Measurements from ENCODE around the gene SUSD6.

The SUSD6 gene

GRCh38 chr14:69611172-69612013, at the start of gene SUSD6:
SUSD6 (plus strand) TSS chr14:69611596; CDS start chr14:69658593, 46,997 bp downstream.
- peak; percentile 79 to 86 for DNase-seq (ENCODE audit: low read depth in 2 of 2)

- DNase-seq (ENCODE audit: low read depth in 2 of 2) = no peak
These were observed 49.5 kb upstream of the SUSD6 start for GRCh38 chr14:69561893-69562292.

- no peak for DNase-seq (ENCODE audit: low read depth in 2 of 2)
These were observed 43.8 kb upstream of the SUSD6 start for GRCh38 chr14:69567563-69567962.

GRCh38 chr14:69569859-69570258, 41.5 kb upstream of the SUSD6 start:
- DNase-seq (ENCODE audit: low read depth in 2 of 2) = no peak

- DNase-seq (ENCODE audit: low read depth in 2 of 2) = no peak
These were observed 40.5 kb upstream of the SUSD6 start for GRCh38 chr14:69570836-69571330.

GRCh38 chr14:69571449-69572029, 39.9 kb upstream of the SUSD6 start:
- DNase-seq (ENCODE audit: low read depth in 2 of 2) = no peak

- peak in 1 of 2 donors; percentile 11 for DNase-seq (ENCODE audit: low read depth in 2 of 2)
These were observed 39.2 kb upstream of the SUSD6 start for GRCh38 chr14:69572030-69572840.

GRCh38 chr14:69572841-69573135, 38.6 kb upstream of the SUSD6 start:
- DNase-seq (ENCODE audit: low read depth in 2 of 2) = no peak

GRCh38 chr14:69573205-69573830, 38.1 kb upstream of the SUSD6 start:
- DNase-seq (ENCODE audit: low read depth in 2 of 2) = no peak

- DNase-seq (ENCODE audit: low read depth in 2 of 2) = no peak
These were observed 37.5 kb upstream of the SUSD6 start for GRCh38 chr14:69573831-69574262.

- DNase-seq (ENCODE audit: low read depth in 2 of 2) = peak; percentile 70 to 74
These were observed 37.0 kb upstream of the SUSD6 start, which contains the start of gene CCDC177 for GRCh38 chr14:69574263-69574953. CCDC177 (minus strand) TSS chr14:69574871; CDS start chr14:69573622, 1,249 bp downstream.

GRCh38 chr14:69574954-69575295, 36.5 kb upstream of the SUSD6 start:
- no peak for DNase-seq (ENCODE audit: low read depth in 2 of 2)

GRCh38 chr14:69579476-69579875, 31.9 kb upstream of the SUSD6 start:
- no peak for DNase-seq (ENCODE audit: low read depth in 2 of 2)

- DNase-seq (ENCODE audit: low read depth in 2 of 2) = no peak
These were observed 31.3 kb upstream of the SUSD6 start for GRCh38 chr14:69580009-69580577.

GRCh38 chr14:69581316-69581935, 30.0 kb upstream of the SUSD6 start:
- no peak for DNase-seq (ENCODE audit: low read depth in 2 of 2)

GRCh38 chr14:69582212-69582611, 29.2 kb upstream of the SUSD6 start:
- no peak for DNase-seq (ENCODE audit: low read depth in 2 of 2)

GRCh38 chr14:69582829-69583228, 28.6 kb upstream of the SUSD6 start:
- no peak for DNase-seq (ENCODE audit: low read depth in 2 of 2)

- DNase-seq (ENCODE audit: low read depth in 2 of 2) = no peak
These were observed 27.0 kb upstream of the SUSD6 start for GRCh38 chr14:69584389-69584788.

GRCh38 chr14:69586404-69586803, 25.0 kb upstream of the SUSD6 start:
- no peak for DNase-seq (ENCODE audit: low read depth in 2 of 2)

GRCh38 chr14:69587389-69587788, 24.0 kb upstream of the SUSD6 start:
- DNase-seq (ENCODE audit: low read depth in 2 of 2) = no peak

GRCh38 chr14:69591317-69591716, 20.1 kb upstream of the SUSD6 start:
- DNase-seq (ENCODE audit: low read depth in 2 of 2) = no peak

Data from activated CD4-positive, alpha-beta T cell treated with anti-CD3 and anti-CD28 coated beads for 24 hours (primary cell).